K562 (cell line): ENCODE measurements around the gene AGRN. TPM values are rescaled to one million over a fixed set of nuclear protein-coding genes. Genes with fewer than 3 reads are reported as not detected.
"Not testable (repeated sequence)": the region's sequence is repeated elsewhere in the genome, so short reads cannot be mapped to it uniquely, and the experiment has no call there.

Experiments used
- ATAC-seq: fragments of 200-7000 bp; cut with Tn5 transposase; 3 replicates; pipeline ENCODE4 v1.9.1; 2020; ENCODE audit warnings: moderate library complexity
- BruUV-seq: library from RNA; stranded (reverse); fragments of 400-500 nt; replicated peaks from 2 replicates; lab custom pipeline; 2021; lab: Mats Ljungman, UMichigan
- CTCF ChIA-PET: fragments of 300-600 bp; formaldehyde crosslinking; extraction: SDS; loops from one replicate; lab custom pipeline; 2021; ENCODE audit warnings: low intra/inter-chr PET ratio; lab: Yijun Ruan, JAX
- POLR2A ChIA-PET: fragments of 300-600, 350-650 bp; sonication (Branson Sonifier 250); formaldehyde crosslinking; extraction: SDS; loops from one replicate; lab custom pipeline; 2021; ENCODE audit warnings: antibody characterized with exemption, inconsistent platforms; lab: Yijun Ruan, JAX
- DNase-seq, 4 experiments: peaks; one replicate each; pipeline versions ENCODE4 v3.0.0 to v3.0.0-alpha.2; 2011 to 2018; ENCODE audit warnings: low spot score in 3 of 4, mixed read lengths in 3 of 4; ENCODE audit errors: extremely low read depth in 1 of 4
- FAIRE-seq: peaks from 2 replicates; lab custom pipeline; 2011; peaks lifted over from hg19 to GRCh38; lab: Jason Lieb, UNC
- H2AFZ ChIP-seq: 2 replicates; pipeline ENCODE4 v1.6.0; 2011; ENCODE audit warnings: low read depth, low read length, control low read depth, inconsistent platforms
- H3K27ac ChIP-seq: fragments of 200-600 bp; 3 replicates; pipeline ENCODE4 v1.8.0; 2011; ENCODE audit warnings: low read depth, mild to moderate bottlenecking, control low read depth, inconsistent platforms, low read length, moderate library complexity, mixed read lengths; ENCODE audit errors: extremely low read depth
- H3K27me3 ChIP-seq, 2 experiments: fragments of 300-600 bp in 1 of 2; 2 replicates in 1 of 2; 3 replicates in 1 of 2; pipeline versions ENCODE4 v1.6.0 to v1.8.0; 2011; ENCODE audit warnings: inconsistent platforms in 2 of 2, low read length in 2 of 2, mild to moderate bottlenecking in 1 of 2, mixed read lengths in 1 of 2, moderate library complexity in 1 of 2; ENCODE audit not compliant: control insufficient read depth in 2 of 2, insufficient read depth in 2 of 2
- H3K36me3 ChIP-seq: fragments of 300-600 bp; 3 replicates; pipeline ENCODE4 v1.8.0; 2011; ENCODE audit warnings: mild to moderate bottlenecking, low read length, inconsistent platforms; ENCODE audit not compliant: control insufficient read depth, insufficient read depth
- H3K4me1 ChIP-seq, 2 experiments: fragments of 200-600 bp in 1 of 2; replicated peaks in 1 of 2; 2 replicates in 1 of 2; 3 replicates in 1 of 2; pipeline versions ENCODE4 v1.5.1 to v1.8.0; 2011; ENCODE audit warnings: inconsistent platforms in 2 of 2, low read length in 2 of 2, mild to moderate bottlenecking in 1 of 2, mixed read lengths in 1 of 2, moderate library complexity in 1 of 2; ENCODE audit not compliant: control insufficient read depth in 2 of 2, insufficient read depth in 2 of 2
- H3K4me2 ChIP-seq: 2 replicates; pipeline ENCODE4 v1.6.1; 2011; ENCODE audit warnings: low read length, control low read depth, inconsistent platforms, mixed read lengths; ENCODE audit not compliant: insufficient read depth
- H3K4me3 ChIP-seq: fragments of 200-600 bp; sonication (generic), shearing (Covaris generic); 2 replicates; pipeline ENCODE4 v1.5.1; 2016; ENCODE audit warnings: control low read depth, inconsistent platforms
- H3K79me2 ChIP-seq: fragments of 200-600 bp; 3 replicates; pipeline ENCODE4 v1.8.0; 2011; ENCODE audit warnings: low read length, inconsistent platforms; ENCODE audit not compliant: control insufficient read depth, insufficient read depth
- H3K9ac ChIP-seq, 2 experiments: 2 replicates each; pipeline versions ENCODE4 v1.6.0 to v1.6.1; 2011; ENCODE audit warnings: low read depth in 2 of 2, low read length in 2 of 2, control low read depth in 1 of 2, inconsistent platforms in 1 of 2, mild to moderate bottlenecking in 1 of 2, mixed read lengths in 1 of 2; ENCODE audit not compliant: insufficient read depth in 1 of 2
- H3K9me1 ChIP-seq: one replicate; pipeline ENCODE4 v1.6.0; 2011; ENCODE audit warnings: inconsistent platforms, mild to moderate bottlenecking, low read length, moderate library complexity; ENCODE audit not compliant: control insufficient read depth, insufficient read depth
- H3K9me3 ChIP-seq: replicated peaks from 2 replicates; pipeline ENCODE4 v1.5.1; 2011; ENCODE audit warnings: low read depth, low read length, inconsistent platforms; ENCODE audit not compliant: control insufficient read depth, insufficient read depth
- H4K20me1 ChIP-seq: replicated peaks from 2 replicates; pipeline ENCODE4 v1.6.1; 2011; ENCODE audit warnings: low read length, inconsistent platforms, mixed read lengths; ENCODE audit not compliant: control insufficient read depth, insufficient read depth
- FOSL1 ChIP-seq: fragments of 200-800 bp; sonication (Bioruptor generic); conservative IDR thresholded peaks from 2 replicates; pipeline ENCODE4 v1.6.1; 2016; ENCODE audit warnings: missing genetic modification characterization, missing compliant biosample characterization
- KAT7 ChIP-seq: sonication (generic); formaldehyde crosslinking; IDR thresholded peaks from 2 replicates; pipeline ENCODE4 v1.8.0; 2022; ENCODE audit warnings: missing genetic modification reagents, mild to moderate bottlenecking, borderline replicate concordance
- MTA1 ChIP-seq: fragments of 450-650 bp; IDR thresholded peaks from 2 replicates; pipeline ENCODE4 v1.6.1; 2017; ENCODE audit warnings: borderline replicate concordance
- MTA2 ChIP-seq: fragments of 450-650 bp; IDR thresholded peaks from 2 replicates; pipeline ENCODE4 v1.6.1; 2016; ENCODE audit warnings: low read depth
- NR2C2 ChIP-seq, 2 experiments: fragments of 200-800 bp in 1 of 2; sonication (Bioruptor generic) in 1 of 2; sonication (generic) in 1 of 2; formaldehyde crosslinking in 1 of 2; IDR thresholded peaks; 2 replicates each; pipeline versions ENCODE4 v1.6.1 to v1.8.0; 2016 to 2022; ENCODE audit warnings: mild to moderate bottlenecking in 1 of 2, missing compliant biosample characterization in 1 of 2, missing genetic modification characterization in 1 of 2, missing genetic modification reagents in 1 of 2
- SMAD3 ChIP-seq: fragments of 450-650 bp; formaldehyde crosslinking; conservative IDR thresholded peaks from 2 replicates; pipeline ENCODE4 v1.4.0; 2020; ENCODE audit warnings: mild to moderate bottlenecking
- ZNF586 ChIP-seq: fragments of 450-650 bp; formaldehyde crosslinking; conservative IDR thresholded peaks from 2 replicates; pipeline ENCODE4 v1.4.0; 2020; ENCODE audit warnings: mild to moderate bottlenecking, moderate library complexity
- WGBS: fragments of 100-300 bp; shearing (Covaris generic); methylation state at CpG from one replicate; pipeline ENCODE4 v1.1.6; 2016; ENCODE audit warnings: low coverage, mixed read lengths; ENCODE audit not compliant: insufficient coverage; ENCODE audit errors: missing lambda C conversion rate; 5-methylcytosine and 5-hydroxymethylcytosine counted together
- in situ Hi-C: fragments of 300-500 bp; cut with MboI; formaldehyde crosslinking; loops from 4 replicates; pipeline ENCODE4 v1.15.0; 2018; ENCODE audit warnings: inconsistent platforms, mixed read lengths
- intact Hi-C: fragments of 100-400 bp; cut with micrococcal nuclease; formaldehyde crosslinking; loops from 2 replicates; pipeline ENCODE4 v1.14.2; 2022
- polyA plus RNA-seq, 8 experiments: library from polyadenylated mRNA; depleted of rRNA in 4 of 8; stranded (reverse) in 5 of 8; unstranded in 3 of 8; fragments of >200 nt; fragmentation: Nextera tagmentation in 2 of 8; fragmentation: Illumina TruSeq in 1 of 8; extraction: Ambion mirVana in 2 of 8; extraction: Trizol in 1 of 8; gene quantifications; 2 replicates each; pipeline versions ENCODE4 v1.2.1 to v1.2.3, GENCODE V29; 2011 to 2014; ENCODE audit warnings: inconsistent platforms in 1 of 8, missing spikeins in 1 of 8
- total RNA-seq, 7 experiments: library from RNA; depleted of rRNA in 6 of 7; stranded (reverse); fragments of >200 nt in 6 of 7; fragmentation: Illumina TruSeq in 2 of 7; extraction: Trizol in 2 of 7; gene quantifications; 2 replicates each; pipeline versions ENCODE4 v1.2.1 to v1.2.3, GENCODE V29; 2011 to 2021; ENCODE audit warnings: low replicate concordance in 1 of 7

The AGRN gene
- total and polyA plus RNA-seq, 9 of the 15 experiments (the other 6 are each of a cell fraction or from before 2014, with no cell fraction given): 0.04 to 111 (median 18.1) TPM

DNA sequence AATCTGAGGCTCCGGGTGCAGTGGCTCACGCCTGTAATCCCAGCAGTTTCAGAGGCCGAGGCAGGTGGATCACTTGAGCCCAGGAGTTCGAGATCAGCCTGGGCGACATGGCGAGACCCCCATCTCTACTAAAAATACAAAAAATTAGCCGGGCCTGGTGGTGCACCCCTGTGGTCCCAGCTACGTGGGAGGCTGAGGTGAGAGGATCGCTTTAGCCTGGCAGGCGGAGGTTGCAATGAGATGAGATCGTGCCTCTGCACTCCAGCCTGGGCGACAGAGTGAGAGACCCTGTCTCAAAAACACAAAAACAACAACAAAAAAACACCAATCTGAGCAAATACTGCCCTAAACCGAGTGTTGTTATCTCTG, 7.2 kb upstream of the AGRN start:
- Histone ChIP-seq H3K9ac (peak overlapping the region; percentile 70 to 95; a peak in 3 of 4 replicates), H3K27ac (peak overlapping the region; percentile 83), H3K4me3 (peak overlapping the region; percentile 50), H3K4me2 (peak overlapping the region; percentile 96), H3K4me1 (peaks cover 12 to 27% of the 10 kb centered on the region in 2 experiments), H2AFZ (peak overlapping the region; percentile 96)
- H3K9me1 ChIP-seq; FAIRE-seq; H4K20me1 ChIP-seq; intact Hi-C loops; H3K27me3 ChIP-seq; BruUV-seq; H3K79me2 ChIP-seq; in situ Hi-C loops; DNase-seq; H3K36me3 ChIP-seq; H3K9me3 ChIP-seq; CTCF ChIA-PET; TF ChIP-seq NR2C2 (CRISPR knock-in tag; IDR thresholded peaks at IDR 0.05): not testable (repeated sequence)
- peak; percentile 17 for ATAC-seq
- POLR2A ChIA-PET: interaction anchor here (1.0 to 2.3 kb wide), 5 partner anchors 8 to 50 kb away, joined by 4 to 16 read pairs (median 4); no protein-coding TSS in a partner anchor
- WGBS: 35% methylated on average over 13 of the region's 13 CpGs
- TF ChIP-seq NR2C2 (tag; IDR thresholded peaks at IDR 0.05) (0 out of 2 replicates have a peak, but pooled peaks have one; percentile 11), ZNF586 (CRISPR knock-in tag) (0 out of 2 replicates have a peak, but pooled peaks have one; percentile 14), MTA2 (peak; percentile 3; the same call in 1 of the 2 replicates), SMAD3 (CRISPR knock-in tag) (0 out of 2 replicates have a peak, but pooled peaks have one; percentile 42), FOSL1 (tag) (peak; percentile 31), MTA1 (0 out of 2 replicates have a peak, but pooled peaks have one; percentile 29), KAT7 (CRISPR knock-in tag) (0 out of 2 replicates have a peak, but pooled peaks have one; percentile 29)
